Left forelimb (tissue), 1 donor: ENCODE measurements around the gene RGS9.
"Not testable (repeated sequence)": the region's sequence is repeated elsewhere in the genome, so short reads cannot be mapped to it uniquely, and the experiment has no call there.

ENCODE experiments used
- DNase-seq: peaks from one replicate; pipeline ENCODE4 v3.0.0-alpha.2; 2018; ENCODE audit warnings: low spot score

RGS9 gene

DNA sequence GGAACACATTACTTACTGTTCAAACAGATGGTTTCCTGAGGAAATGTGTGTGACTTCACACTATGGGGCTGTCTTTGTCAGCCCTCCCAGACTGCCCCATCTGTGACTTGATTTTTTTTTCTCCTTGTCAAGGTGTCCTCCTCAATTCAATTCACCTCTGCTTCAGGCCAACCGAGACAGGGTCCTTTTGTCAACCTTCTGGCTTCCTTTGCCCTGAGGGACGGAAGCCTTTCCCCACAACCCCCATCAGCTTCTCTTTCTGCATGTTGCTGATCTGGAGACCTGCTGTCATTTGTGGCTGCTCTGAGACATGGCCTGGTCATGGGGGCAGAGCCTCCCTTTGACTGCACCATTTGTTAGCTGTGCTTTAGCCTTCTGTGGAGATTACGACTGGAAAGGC, 21.3 kb upstream of the RGS9 start:
- DNase-seq = no peak

DNA sequence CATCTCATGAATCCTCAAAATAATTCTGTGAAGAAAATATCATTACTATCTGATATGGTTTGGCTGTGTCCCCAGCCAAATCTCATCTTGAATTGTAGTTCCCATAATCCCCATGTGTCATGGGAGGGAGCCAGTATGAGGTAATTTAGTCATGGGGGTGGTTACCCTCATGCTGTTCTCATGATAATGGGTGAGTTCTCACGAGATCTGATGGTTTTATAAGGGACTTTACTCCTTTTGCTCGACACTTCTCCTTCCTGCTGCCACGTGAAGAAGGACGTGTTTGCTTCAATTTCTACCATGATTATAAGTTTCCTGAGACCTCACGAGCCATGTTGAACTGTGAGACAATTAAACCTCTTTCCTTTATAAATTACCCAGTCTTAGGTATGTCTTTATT, 20.7 kb upstream of the RGS9 start:
- DNase-seq = not testable (repeated sequence)

DNA sequence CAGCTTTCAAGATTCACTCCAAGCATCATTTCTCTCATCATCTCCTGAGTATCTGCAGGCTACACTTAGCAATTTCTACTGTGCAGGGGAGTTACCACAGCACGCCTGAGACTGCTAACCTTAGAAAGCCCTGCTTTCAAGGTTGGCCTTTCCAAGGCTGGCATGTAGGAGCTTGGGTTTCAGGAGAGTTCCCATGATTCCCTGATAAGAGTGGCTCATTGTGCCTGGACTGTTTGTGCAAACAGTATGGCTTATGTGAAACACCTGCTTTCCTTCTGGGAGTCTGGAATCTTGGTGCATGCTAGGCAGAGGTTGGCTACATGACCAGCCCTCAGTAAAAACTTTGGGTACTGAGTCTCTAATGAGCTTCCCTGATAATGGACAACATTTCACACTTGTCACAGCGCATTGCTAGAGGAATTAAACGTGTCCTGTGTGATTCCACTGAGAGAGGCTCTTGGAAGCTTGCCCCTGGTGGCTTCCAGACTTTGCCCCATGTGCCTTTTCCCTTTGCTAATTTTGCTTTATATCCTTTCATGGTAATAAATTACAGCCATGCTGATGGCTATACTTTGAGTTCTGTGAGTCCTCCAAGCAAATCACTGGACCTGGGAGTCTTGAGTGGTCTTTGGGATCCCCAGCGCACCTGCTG, 19.7 kb upstream of the RGS9 start:
- DNase-seq = no peak

DNA sequence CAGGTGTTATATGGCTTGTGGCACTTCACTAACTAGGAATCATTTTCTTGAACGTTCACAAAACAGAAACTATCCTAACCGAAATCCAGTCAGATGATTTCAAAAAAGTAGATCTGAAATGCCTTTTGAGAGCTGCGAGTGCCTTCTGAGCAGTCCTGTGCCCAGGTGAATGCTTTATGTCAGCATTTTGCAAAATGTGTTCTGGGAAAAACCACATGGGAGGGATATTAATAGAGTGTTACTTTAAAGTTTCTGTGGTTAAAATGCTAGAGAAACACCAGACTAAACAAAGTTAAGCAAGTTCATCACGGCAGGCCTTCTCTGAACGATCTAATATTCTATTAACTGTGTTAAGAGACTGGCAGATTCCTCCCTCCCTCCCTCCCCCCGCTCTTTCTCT, 15.8 kb upstream of the RGS9 start:
- DNase-seq = no peak

DNA sequence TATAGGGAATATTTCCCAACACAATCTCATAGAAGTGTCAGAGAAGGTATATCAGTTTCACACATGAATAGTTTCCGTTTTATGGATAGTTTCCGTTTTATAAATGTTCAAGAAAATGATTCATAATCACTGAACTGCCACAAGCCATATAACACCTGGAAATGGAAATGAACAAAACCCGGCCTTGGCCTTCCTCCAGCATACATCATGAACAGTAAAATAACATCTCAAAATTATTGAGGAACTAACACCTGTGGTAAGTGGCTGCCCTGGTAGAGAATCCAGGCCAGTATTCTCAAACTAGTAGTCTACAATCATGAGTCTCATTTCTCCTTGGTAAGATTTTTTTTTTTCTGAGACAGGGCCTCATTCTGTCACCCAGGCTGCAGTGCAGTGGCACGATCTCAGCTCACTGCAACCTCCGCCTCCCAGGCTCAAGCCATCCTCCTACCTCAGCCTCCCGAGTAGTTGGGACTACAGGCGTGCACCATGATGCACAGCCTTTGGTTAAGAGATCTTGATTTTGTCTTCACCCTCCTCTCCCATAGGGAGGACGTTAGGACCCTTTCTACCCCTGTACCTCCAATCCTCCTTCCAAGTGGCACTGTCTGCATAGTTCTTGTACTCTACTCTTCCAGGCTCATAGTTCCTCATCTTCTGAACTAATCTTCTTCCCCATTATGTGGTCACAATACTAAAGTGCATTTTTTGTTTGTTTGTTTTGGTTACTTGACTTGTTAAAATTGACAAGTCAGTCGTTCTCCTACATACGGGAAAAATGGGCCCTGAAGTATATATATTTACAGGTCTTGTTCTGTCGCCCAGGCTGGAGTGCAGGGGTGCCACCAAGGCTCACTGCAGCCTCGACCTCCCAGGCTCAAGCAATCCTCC, 15.0 kb upstream of the RGS9 start:
- DNase-seq = no peak

DNA sequence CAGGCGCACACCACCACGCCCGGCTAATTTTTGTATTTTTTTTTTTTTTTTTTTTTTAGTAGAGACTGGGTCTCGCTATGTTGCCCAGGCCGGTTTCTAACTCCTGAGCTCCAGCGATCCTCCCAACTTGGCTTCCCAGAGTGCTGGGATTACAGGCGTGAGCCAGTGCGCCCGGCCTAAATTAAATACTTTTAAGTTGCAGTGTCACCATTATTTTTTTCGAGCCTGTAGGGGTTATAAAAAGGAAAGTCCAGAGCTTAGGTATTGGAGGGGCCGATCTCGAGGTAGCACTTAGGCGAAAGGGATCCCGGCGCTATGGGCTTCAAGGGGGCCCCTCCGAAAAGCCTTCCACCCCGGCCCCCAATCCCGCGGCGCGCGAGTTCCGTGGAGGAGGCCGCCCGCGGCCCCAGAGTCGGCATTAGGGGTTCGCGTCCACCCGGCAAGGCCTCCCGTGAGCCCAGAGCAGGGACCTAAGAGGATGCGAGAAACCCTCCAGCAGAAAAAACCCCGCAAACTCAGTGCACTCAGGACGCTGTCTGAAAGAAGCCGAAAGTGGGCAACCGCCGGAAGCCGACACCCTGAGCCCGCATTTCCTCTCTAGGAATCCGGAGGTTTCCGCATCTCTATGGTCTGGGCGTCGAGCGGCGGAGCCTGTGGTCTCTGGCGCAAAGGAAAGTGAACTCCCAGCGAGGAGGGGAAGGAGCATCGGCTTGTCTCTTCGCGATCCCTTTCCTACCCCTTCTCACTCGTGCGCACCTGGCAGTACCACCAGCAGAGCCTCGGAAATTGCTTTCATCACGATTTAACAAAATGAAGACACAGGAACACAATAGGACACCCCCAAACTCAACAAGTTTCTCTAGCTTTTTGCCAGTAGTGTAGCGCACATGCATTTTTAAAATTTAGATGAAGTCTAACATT, 14.1 kb upstream of the RGS9 start:
- DNase-seq = peak; percentile 86

DNA sequence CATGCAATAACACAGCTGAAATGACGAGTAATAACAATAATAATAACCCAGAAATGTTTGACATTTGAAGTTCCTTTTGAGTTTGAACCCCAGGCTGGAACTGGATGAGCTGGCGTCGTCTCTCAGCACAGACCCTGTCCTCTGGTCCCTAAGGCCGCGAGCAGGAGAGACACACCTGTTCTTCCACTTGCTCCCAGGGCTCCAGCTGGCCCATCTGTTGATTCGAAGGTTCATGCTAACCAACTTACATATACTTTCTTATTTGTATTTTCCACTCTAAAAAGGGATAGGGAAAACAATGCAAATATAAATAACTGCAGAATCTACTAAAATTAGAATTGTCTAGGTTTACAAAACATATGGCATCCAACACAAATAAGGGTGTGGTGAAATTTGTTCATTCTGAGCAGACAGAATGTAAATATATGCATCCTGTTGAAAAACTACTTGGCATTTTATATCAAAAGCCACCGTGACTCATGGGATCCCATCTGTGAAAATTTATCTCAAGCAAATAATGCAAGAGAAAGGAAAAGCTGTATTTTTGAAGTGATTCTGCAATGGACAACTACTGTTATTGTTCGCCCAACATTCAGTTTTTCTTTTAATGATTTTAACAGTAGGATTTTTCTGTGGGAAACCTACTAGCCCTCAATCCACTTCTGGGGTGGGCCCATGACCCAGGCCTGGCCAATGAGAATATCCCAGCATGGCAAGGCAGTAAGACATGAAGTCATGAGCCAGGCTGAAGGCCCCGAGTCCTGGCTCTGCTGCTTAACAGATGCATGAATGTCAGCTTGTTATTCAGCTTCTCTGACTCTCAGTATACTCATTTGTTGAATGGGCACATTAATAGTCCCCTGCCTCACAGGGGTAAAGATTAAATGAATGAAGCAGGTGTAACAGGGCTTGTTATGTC, 13.2 kb upstream of the RGS9 start:
- DNase-seq = no peak

DNA sequence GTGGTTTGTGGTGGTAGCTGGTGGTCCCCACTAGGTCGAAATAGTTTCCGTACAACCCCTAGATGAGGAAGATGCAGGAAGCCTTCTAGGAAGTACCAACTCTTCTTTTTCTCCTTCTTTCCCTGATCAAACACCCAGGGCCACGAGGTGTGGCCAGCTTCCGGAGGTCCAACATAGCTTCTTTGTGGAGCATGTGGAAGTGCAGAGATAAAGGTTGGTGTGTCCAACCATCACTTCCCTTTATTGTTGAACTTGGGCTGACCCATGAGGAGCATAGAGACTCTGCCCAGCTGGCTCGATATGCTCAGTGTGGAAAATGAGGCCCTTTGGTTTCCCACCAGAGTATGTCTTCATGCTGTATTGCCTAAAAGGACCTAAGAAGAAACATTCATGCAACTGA, 6.3 kb upstream of the RGS9 start:
- no peak for DNase-seq

DNA sequence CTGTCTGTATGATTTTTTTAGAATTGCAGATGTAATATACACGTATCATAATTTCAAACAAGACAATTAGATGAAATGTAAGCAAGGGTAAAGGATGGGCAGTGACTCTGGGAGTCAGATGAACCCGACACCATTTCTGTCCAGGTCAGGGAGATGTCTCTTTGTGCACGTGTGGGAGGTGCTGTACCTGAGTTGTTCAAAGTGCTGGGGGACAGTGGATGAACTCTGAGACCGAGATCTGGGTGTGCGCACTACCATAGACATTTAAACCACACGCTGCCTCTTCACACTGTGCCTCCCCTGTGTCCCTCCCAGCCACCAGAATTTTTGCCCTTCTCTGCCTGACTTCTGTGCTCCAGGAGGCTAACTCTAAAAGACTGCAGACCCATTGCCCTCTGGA, 5.9 kb upstream of the RGS9 start:
- no peak for DNase-seq

DNA sequence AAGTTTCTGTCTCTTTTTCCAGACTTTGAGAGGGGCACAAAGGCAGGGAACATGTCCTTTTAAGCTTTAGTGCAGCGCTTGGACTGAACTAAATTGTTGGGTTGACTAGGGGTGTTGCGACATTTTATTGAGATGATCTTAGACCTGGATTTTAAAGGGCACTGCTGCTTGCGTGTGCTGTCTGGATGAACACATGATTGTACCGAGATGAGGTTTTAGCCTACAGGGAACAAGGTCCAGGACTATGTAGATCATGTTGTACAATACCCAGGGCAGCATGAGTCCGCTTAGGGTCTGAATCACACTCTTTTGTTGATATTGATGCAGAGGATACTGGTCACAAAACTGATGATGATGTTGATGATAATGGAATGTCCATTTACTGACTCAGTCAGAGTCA, 5.2 kb upstream of the RGS9 start:
- no peak for DNase-seq

DNA sequence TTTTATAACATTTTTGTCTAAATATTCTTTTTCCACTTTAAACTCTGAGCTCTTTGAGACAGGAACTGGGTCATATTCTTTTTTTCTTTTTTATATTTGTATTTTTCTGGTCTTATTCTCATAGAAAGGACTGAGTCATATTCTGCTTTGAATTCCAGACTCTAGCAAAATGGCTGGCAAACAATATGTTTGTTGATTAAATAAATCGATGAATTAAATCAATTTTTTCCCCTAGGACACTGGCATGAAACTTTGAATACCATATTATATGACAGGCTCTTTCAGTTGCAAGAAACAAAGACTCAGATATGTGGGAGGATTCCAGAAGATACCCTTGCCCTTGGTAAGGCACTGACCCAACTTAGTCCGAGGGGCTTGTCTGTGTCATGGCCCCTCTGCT, 3.1 kb upstream of the RGS9 start:
- DNase-seq = no peak

DNA sequence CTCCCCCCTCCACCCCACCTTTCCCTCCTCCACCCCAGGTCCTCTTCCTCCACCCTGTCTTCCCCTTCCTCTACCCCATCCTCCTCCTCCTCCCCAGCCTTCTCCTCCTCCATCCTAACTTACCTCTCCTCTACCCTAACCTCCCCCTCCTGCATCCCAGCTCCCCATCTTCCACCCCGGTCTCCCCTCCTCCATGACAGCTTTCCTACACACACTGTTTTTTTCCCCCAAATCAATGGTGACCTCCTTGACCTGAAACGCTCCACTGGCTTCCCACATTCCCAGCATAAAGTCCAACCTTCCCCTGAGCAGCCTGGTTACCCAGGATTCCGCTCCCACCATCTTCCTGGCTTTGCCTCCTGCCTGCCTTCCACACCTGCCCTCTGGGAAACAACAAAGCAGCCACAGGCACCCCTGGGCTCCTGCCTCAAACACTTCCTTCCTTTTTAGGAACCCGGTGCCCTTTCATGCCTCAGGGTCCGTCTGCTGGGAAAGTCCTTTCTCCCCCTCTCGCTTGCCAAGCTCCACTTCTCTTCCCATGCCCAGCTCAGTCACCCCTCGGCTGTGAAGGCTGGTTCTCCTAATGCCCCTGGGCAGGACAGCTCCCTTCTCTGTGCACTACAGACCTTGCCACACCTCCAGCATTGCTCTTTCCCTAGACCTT, 2.1 kb downstream of the RGS9 start:
- no peak for DNase-seq

DNA sequence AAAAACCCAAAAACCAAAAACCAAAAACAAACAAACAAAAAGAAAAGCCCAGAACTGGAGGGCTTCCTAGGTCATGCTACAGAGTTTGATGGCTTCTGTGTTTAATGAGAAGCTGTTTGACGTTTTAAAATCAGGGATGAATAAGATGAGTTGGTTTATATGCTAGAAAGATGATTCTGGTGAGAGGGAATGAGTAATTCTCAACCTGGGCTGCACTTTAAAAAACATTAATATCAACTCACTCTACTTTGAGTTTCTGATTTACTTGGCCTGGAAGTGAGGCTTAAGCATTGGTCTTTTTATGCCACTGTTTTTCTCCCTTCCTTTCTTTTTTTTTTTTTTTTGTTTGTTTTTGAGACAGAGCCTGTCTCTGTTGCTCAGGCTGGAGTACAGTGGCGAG, 5.1 kb downstream of the RGS9 start:
- no peak for DNase-seq

DNA sequence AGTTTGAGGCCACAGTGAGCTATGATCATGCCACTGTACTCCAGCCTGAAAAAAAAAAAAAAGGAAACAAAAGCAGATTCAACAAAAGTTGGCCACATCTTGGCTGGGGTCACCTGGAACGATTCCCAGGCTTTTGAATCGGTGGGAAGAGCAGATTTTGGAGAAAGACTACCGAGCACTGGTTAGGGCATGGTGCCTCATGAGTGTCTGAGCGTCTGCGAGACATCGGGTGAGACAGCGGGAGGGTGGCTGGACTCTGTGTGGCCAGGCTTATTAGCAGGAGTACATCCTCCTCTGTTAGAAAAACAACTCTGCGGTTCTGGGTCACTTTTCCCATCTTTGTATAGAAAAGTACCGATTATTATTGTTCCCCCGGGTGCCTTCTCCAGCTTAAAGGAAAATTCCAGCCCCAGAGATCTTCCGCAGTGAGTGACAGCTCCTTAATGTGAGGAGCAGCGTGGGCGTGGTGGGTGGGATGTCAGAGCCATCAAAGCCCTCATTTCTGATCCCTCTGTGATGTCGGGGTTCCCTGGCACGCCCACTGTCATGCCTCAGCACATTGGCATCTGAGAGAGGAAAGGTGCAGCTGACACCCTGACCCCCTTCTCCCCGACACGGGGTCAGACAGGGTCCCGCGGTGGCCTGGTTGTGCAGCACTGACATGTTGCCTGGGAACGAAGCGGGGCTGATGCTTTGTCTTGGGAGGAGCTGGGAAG, 6.9 kb downstream of the RGS9 start:
- no peak for DNase-seq

DNA sequence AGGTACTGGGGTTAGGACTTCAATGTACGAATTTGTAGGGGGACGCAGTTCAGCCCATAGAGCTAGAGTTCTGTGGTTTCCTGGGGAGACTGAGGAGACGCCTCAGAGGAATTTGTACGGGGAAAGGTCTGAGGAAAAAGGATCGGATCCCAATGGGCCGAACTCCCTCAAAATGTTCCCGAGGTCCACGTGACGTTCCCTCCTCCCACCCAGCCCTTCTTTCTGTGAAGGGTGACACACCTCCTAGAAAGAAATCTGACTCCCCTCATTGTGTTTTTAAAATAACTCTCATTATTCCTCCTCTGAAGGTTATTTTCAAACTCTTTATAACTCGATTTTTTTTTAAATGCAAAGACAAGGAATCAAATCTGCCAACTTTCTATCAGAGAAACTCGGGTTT, 8.6 kb downstream of the RGS9 start:
- DNase-seq = no peak

DNA sequence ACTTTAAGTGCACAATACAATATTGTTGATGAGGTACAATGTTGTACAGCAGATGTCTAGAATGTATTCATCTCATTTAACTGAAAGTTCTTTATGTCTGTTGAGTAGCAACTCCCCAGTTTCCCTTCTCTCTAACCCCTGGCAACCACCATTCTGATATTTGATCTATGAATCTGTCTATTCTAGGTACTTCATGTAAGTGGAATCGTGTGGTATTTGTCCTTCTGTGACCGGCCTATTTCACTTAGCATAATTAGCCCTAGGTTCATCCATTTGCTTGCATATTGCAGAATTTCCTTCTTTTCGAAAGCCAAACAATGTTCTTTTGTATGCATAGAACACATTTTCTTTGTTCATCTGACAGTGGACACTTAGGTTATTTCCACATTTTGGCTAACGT, 10.8 kb downstream of the RGS9 start:
- DNase-seq = no peak

DNA sequence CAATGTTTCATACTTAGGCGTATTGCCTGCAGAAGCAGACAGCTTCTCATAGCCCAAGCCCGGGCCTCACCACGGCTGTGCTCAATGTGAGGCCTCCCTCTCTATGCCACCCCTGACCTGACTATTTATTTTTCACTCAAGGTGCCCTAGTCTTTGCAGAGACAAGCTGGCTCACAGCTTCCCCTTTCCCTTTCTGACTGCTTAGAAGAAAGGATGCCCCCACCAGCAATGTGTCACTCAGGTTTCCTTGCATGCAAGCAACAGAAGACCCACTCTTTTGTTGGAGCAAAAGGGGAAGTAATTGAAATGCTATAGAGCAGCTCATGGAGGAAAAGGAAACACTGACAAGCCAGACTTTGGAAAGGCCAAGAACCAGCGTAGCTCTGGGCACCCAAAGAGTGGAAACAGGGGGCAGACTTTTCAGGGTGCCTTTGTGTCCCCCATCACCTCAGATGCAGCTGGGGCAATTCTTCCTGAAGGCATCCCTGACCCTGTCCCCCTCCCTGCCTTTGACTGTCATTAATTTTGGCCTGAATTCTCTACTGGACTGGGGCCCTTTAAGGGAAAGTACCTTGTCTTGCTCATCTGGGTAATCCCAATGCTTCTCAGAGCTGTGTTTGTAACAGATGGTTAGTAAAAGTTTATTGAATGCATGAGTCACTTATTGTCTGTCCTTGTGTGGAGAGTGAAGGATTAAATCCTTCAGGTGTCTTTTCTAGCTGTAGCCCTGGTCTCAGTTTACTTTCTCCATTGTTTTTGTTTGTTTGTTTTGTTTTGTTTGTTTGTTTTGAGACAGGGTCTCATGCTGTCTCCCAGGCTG, 17.8 kb downstream of the RGS9 start:
- no peak for DNase-seq

DNA sequence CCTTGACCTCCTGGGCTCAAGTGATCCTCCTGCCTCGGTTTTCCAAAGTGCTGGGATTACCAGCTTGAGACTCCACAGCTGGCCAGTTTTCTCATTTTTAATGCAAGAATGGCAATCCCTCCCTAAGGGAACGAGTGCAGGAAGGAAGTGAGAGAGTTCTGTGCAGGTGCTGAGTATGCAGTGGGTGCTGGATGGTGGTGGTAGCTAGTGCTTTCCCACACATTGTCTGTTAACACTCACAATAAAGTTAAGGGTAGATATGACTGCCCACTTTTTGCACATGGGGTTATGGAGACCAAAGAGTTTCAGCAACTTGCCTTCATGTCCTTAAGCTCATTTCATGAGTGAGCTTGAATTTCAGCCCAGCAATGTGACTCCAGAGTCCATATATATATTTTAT, 18.5 kb downstream of the RGS9 start:
- DNase-seq = no peak

DNA sequence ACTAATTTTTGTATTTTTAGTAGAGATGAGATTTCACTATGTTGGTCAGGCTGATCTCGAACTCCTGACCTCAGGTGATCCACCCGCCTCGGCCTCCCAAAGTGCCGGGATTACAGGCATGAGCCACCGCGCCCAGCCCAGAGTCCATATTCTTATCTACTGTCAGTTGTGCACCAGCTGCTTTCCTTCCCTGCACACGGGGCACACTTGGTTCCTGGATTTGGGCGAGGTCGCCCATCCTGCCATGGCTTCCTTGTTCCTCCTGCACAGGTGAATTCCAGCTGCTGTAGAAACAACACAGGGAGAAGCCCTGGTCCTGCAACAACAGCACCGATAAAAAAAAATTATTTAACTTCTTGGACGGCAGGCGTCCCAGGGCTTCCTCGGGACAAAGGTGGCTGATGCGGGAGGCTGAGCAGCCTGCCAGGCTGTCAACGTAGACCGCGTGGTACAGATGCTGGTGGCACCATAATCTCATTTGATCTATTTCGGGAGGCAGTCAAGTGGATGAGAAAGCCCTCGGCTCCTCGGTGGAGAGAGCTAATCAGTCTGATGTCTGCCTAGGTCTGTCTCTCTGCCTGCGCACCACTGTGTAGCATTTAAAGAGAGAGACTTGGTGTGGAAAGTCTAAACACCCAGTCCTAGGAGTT, 19.1 kb downstream of the RGS9 start:
- no peak for DNase-seq
